HG02642 (cell line): ENCODE results near the gene ZCRB1.
"Not testable (repeated sequence)": the region's sequence is repeated elsewhere in the genome, so short reads cannot be mapped to it uniquely, and the experiment has no call there.

Source experiments
- ATAC-seq: cut with Tn5 transposase; IDR thresholded peaks from one replicate; pipeline ENCODE4 v1.9.1; 2021; ENCODE audit warnings: mild to moderate bottlenecking; ENCODE audit not compliant: unreplicated experiment, poor library complexity

Gene ZCRB1, protein sequence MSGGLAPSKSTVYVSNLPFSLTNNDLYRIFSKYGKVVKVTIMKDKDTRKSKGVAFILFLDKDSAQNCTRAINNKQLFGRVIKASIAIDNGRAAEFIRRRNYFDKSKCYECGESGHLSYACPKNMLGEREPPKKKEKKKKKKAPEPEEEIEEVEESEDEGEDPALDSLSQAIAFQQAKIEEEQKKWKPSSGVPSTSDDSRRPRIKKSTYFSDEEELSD

DNA sequence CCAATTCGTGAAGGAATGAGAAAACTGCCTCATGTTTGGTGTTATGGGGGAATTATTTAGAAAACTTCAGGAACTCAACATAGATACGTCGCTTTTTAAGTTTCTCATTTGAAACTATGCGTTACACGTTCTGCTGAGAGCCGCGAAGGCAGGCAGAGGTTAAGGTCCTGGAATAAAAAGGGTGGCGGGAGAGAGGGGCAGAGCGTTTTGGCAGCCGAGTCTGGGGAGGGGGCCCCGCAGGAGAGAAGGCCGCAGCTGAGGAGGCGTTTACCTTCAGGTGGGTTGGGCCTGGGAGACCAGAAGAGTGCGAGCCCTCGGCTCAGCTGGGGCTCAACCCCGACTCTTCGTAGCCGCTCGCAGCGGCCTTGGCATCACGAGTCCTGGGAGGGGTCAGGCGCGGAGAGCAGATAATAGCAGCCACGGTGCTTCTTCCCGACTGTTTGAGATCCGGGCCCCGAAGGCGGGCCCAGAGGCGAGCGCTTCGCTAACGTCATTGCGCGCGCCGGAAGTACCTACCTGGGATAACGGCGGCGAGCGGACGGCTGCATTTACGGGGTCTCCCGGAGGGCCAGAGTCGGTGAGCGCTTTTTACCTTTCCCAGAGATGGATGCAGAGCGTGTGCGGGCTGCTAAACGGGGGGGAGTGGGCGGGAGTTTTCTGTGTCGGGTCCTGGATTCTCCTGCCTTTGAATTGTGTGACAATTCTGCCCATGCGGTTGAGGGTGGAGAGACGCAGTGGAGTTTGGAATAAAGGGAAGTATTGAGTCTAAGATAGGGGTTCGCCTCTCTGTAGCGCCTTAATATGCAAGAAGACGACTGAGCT is at the start of gene ZCRB1, which contains the start of gene PPHLN1:
TSS of gene ZCRB1 (minus strand) at position 442 of the 822 bp plus-strand sequence. CDS start 1,992 bp downstream, outside the sequence.
TSS of gene PPHLN1 (plus strand) at position 515 of the 822 bp plus-strand sequence. CDS start 9,736 bp downstream, outside the sequence.
- ATAC-seq: peak; percentile 96

DNA sequence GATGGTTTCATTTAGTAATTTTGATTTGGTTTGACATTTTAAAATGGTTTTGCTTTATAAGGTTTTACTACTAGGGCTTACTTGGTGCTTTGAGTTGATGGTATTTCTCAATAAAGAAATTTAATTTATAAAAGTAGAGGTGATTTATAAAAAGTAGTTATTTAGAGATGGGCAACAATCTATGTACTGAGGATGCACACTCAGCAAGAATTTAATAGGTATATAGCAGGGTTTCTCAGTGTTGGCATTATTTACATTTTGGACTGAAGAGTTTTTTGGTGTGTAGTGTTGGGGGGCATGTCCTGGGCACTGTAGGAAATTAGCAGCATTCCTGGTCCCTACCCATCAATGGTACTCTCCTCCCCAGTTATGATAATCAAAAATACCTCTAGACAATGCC is 47.8 kb upstream of the ZCRB1 start:
- no peak for ATAC-seq

DNA sequence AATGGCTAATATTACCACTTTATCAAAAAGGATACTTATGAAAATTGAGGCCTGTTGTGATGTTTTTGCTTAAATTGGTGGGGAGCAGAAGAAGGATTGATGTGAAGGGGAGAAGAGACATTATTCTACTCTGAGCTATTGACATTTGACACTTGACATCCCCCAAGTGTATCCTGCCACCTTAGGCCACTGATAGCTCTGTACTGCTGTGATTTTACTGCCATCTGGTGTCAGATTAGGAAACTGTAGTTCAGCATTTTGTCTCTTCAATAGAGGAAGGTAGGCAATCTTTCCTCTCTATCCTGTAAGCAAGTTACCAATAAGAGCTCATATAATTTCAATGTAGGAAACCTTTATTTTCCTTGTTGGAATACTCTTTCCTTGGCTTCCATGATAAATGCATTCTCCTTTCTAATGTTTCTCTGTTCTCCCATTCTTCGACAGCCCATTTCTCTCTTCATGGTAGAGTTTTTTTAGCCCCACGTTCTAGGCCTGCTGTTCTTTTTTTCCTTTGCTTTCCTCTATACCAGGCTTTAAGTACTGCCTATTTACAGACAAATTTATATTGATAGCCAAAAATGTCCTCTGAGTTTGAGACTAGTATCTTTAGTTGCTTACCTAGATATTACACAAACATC is 46.4 kb upstream of the ZCRB1 start:
- peak; percentile 85 for ATAC-seq

DNA sequence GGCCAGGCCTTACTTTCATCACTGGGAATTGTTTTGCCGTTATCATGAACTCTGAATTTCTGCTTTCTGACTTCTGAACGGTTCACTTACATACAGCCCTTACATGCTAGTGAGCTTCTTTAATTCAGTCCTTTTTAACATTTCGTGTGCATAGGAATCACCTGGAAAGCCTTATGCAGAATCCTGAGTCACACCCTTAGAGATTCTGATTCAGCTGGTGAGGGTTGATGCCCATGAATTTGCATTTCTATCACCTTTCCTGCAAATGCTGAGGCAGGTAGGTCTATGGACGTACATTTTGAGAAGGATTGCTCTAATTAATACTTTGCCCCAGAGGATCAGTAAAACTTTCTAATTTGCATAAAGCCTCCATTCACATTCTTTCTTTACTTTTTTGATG is 44.1 kb upstream of the ZCRB1 start:
- no peak for ATAC-seq

DNA sequence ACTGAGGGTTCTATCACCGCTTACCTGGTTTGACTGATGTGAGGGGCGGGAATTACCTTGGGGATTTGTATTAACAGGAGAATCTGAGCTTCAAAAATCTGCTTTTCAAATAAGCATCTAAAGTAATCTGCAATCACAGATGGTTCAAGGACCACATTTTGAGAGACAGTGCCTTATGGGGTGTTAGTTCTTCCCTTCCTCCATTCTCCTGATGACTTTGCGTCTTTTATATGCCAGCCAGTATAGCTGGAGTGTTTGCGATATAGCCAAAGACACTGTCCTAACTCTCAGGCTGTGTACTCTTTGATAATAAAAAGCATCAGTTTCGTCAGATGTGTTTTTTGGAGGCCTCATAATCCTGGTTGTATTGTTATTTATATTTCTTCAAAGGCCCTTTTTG is 39.6 kb upstream of the ZCRB1 start:
- no peak for ATAC-seq

DNA sequence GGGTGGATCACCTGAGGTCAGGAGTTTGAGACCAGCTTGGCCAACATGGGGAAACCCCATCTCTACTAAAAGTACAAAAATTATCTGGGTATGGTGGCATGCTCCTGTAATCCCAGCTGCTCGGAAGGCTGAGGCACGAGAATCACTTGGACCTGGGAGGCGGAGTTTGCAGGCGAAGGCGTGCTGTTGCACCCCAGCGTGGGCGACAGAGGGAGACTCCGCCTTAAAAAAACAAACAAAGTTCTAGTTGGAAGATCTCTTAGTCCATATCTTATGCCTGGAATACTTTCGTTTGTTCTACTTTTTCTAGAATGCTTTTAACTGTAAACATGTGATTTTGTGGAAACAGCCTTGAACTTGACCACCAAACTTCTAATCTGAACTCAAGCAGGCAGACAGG is 38.8 kb upstream of the ZCRB1 start:
- no peak for ATAC-seq

DNA sequence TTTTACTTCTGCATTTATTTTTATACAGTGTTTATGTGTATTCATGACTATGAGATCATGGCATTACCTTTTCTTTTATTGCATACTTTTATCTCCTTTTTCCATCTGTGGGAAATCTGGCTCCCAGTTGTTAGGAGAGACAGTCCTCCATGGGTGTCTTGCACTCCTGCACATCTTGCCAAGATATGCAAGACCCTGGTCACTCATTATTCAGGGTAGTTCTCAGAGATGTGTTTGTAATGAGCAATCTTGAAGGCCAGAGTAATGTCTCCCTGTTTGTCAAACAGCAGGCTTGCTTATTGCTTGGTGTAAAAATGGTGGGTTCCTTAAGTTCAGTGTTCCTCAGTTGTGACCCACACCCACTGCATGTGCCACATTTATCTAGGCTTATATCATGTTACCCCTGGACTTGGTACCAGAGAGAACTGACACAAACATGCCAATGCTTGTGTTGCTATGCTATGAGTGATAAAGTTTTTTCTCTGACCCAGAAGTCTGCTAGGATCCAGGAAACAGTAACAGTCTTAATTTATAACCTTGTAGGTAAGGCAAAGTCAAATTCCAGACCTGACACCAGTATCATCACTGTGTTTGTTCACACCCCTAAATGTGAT is 36.9 kb upstream of the ZCRB1 start:
- no peak for ATAC-seq

DNA sequence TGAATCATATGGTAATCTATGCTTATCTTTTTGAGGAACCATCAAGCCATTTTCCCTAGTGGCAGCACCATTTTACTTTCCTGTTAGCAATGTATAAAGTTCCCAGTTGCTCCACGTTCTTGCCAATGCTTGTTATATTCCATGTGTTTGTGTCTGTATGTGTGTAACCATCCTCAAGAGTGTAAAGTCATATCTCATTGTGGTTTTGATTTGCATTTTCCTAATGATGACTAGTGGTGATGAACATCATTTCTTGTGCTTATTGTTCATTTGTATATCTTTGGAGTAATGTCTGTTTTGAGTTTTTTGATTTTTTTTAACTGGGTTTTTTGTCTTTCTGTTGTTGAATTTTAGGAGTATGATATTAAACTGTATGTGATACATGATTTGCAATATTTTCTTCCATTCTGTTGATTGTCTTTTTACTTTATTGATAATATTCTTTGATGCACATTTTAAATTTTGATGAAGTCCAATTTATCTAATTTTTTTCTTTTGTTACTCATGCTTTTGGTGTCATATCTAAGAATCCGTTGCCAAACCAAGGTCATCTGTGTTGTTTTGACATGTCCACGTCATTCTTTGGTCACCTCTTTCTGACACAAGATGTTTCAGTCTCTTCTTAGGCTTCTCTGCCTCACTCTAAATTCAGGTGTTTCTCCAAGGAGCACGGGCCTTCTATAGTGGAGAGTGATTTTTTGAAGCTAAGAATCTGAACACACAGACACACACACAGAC is 36.2 kb upstream of the ZCRB1 start:
- no peak for ATAC-seq

DNA sequence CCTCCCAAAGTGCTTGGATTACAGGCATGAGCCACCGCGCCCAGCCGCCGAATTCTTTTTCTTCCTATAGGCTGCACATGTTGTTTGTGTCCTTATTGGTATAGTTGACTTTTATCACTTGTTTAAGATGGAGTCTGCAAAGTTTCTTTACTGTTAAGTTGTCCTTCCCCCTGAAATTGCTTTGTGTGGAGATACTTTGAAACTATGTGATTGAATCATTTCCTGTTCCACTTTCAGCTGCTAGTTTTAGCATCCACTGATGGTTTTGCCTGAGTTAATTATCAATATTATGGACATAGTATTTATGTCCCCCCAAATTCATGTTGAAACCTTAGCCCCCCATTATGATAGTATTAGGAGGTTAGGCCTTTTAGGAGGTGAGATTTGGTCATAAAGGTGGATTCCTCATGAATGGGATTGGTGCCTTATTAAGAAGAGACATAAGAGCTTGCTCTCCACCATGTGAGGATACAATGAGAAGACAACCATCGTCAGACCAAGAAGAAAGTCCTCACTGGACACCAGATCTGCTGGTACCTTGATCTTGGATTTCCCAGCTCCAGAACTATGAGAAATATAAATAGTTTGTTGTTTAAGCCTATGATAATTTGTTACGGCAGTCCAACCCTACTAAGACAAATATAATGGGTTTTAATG is 35.0 kb upstream of the ZCRB1 start:
- peak; percentile 72 for ATAC-seq

DNA sequence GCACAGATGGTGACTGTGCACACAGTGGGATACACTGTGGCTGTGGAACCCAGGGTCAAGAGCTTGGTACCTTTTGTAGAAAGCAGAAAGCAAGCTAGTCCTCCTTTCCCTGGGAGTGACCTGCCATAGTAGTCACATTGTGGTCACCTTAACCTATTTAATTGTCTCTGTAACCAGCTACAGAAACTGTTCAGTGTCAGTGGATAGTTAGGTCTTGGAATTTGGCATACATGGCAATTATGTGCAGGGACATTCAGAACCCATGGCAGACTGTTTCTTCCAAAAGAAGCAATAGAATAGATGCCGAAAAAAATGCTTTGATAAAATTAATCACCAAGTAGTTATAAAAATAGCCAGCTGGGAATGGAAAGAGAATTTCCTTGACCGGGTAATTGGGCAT is 30.4 kb upstream of the ZCRB1 start:
- ATAC-seq: no peak

DNA sequence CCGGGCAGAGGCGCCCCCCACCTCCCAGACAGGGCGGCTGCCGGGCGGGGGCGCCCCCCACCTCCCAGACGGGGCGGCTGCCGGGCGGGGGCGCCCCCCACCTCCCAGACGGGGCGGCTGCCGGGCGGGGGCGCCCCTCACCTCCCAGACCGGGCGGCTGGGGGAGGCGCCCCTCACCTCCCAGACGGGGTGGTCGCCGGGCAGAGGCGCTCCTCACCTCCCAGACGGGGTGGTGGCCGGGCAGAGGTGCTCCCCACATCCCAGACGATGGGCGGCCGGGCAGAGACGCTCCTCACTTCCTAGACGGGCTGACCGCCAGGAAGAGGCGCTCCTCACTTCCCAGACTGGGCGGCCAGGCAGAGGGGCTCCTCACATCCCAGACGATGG is 24.1 kb upstream of the ZCRB1 start:
- ATAC-seq: not testable (repeated sequence)

DNA sequence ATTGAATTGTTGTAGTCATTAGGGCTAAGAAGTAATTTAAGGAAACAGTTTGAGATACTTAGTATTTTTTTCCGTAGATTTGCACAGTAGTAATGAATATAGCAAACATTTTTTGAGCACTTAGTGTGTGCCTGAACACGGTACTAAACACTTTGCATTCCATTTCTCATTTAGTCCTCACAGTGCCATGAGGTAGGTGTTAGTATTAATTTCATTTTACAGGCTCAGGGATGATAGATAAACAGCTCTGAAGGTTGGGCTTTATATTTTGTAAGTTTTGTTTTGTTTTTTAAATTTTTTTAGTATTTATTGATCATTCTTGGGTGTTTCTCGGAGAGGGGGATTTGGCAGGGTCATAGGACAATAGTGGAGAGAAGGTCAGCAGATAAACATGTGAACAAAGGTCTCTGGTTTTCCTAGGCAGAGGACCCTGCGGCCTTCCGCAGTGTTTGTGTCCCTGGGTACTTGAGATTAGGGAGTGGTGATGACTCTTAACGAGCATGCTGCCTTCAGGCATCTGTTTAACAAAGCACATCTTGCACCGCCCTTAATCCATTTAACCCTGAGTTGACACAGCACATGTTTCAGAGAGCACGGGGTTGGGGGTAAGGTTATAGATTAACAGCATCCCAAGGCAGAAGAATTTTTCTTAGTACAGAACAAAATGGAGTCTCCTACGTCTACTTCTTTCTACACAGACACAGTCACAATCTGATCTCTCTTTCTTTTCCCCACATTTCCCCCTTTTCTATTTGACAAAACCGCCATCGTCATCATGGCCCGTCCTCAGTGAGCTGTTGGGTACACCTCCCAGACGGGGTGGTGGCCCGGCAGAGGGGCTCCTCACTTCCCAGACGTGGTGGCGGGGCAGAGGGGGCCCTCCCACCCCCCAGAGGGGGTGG is 23.5 kb upstream of the ZCRB1 start:
- not testable (repeated sequence) for ATAC-seq

DNA sequence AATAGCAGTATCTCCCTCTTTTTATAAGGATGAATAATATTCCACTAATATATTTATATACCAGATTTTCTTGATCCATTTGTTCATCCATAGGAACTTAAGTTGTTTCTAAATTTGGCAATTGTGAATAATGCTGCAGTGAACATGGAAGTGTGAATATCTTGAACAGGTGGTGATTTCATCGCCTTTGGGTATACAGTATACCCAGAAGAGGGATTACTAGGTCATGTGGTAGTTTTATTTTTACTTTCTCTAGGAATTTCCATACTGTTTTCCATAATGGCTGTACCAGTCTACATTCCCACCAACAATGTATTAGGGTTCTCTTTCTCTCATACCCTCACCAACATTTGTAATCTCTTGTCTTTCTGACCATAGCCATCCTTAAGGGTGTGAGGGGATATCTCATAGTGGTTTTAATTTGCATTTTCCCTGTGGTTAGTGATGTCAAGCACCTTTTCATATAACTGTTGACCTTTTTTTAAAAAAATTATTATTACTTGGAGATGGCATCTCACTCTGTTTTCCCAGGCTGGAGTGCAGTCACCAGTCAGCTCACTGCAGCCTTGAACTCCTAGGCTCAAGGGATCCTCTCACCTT is 20.6 kb upstream of the ZCRB1 start:
- ATAC-seq: no peak

DNA sequence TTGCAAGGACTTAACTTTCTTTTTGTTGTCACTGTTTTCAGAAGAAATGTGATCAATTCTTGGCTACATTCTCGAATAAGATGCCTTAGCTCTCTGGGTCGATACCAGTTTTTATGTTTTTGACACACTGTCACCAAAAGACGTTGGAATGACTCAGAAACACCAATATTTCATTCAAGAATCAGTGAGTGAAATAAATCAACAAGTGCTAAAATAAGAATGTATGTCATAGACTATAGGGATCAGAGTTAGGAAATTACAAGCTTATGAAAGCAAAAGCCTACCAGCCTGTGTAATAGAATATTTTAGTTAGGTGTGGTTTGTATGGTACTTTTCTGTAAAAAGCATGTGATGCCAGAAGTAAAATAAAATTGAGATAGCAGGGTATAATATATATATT is 17.8 kb upstream of the ZCRB1 start:
- no peak for ATAC-seq

DNA sequence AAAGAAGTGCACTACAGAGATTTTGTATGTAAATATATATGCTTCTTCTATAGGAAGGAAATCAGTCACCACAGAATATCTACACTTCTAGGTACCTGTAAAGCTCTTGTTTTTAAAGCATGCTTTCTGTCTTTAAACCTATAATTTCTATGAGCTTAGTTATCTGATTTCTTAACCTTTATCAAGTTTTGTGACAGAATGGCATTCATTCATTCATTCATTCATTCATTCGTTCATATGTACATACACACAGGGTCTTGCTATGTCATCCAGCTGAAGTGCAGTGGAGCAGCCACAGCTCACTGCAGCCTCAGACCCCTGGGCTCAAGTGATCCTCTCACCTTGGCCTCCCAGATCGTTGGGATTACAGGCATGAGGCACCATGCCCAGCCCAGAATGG is 16.1 kb upstream of the ZCRB1 start:
- ATAC-seq: no peak

DNA sequence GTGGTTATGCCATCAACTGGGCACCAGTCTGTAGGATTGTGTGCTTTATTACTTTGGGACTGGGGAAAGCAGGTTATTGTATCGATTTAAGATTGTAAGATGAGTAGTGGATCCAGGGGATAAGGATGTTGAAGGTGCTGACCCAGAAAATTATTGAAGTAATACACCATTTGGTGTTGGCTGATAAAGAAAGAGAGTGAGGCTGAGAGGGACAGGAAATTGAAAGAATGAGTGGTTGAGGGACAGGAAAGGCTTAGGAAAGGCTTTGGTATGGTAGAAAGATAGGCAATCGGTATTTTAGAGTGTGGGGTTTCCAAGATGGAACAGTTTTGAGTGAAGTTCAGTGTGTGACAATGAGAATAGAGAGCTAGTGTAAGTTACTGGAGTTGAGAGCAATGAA is 12.4 kb upstream of the ZCRB1 start:
- ATAC-seq: no peak

DNA sequence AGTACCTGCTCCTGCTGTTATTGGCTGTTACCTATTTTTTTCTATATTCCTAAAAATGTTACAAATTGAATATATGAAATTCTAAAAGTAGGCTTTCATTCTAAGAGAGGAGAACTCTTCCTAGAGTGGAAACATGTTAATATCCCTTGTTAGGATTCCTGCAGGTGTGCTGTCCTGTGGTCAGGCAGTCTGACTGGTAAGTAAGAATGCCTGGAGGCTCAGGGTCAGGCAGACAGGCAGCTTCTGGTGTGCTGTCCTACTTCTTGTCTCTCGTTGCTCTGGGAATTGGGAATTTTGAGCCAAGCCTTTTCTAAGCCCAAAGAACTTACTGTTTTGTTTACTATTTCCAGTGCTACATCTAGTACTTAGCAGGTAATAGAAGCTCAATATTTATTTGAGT is 10.4 kb upstream of the ZCRB1 start:
- ATAC-seq: no peak
